CD4-positive, alpha-beta T cell treated with Interleukin-6 for 4 hours (primary cell): ENCODE data around the gene EVI5.
"Not testable (repeated sequence)": the region's sequence is repeated elsewhere in the genome, so short reads cannot be mapped to it uniquely, and the experiment has no call there.

ENCODE experiments used
- DNase-seq: peaks from one replicate; pipeline ENCODE4 v3.0.0-alpha.2; 2020; ENCODE audit warnings: mixed read lengths

EVI5 gene

DNA sequence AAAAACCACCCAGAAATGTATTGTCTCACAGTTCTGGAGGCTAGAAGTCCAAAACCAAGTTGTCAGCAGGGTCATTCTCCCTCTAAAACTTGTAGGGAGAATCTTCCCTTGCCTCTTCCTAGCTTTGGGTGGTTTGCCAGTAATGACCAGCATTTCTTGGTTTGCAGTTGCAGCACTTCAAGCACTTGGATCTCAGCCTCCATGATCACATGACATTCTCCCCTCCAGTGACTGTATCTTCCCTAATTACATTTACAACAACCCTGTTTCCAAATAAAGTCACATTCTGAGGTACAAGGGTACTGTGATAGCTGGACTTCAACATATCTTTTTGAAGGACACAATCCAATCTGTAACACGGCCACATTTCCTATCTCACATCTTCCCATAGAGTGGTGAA, 37.2 kb downstream of the EVI5 start:
- no peak for DNase-seq

DNA sequence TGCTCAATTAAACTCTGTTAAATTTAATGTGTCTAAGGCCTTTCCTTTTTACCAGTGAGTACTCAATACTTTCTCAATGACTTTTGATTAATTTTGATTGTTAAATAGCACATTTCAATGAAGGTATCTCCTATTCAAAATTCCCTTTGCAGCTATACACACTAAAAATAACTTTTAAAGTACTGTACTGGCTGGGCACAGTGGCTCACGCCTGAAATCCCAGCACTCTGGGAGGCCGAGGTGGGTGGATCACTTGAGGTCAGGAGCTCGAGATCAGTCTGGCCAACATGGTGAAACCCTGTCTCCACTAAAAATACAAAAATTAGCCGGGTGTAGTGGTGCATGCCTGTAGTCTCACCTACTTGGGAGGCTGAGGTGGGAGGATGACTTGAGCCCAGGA, 38.7 kb downstream of the EVI5 start:
- not testable (repeated sequence) for DNase-seq

DNA sequence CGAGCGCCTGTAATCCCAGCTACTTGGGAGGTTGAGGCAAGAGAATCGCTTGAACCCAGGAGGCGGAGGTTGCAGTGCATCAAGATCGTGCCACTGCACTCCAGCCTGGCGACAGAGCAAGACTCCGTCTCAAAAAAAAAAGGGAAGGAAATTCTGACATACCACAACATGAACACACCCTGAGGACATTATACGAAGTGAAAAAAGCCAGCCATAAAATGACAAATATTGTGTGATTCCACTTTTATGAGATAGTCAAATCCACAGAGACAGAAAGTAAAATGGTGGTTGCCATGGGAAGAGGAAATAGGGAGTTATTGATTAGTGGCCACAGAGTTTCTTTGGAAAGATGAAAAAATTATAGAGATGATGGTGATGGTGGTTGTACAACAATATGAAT, 41.7 kb downstream of the EVI5 start:
- no peak for DNase-seq

DNA sequence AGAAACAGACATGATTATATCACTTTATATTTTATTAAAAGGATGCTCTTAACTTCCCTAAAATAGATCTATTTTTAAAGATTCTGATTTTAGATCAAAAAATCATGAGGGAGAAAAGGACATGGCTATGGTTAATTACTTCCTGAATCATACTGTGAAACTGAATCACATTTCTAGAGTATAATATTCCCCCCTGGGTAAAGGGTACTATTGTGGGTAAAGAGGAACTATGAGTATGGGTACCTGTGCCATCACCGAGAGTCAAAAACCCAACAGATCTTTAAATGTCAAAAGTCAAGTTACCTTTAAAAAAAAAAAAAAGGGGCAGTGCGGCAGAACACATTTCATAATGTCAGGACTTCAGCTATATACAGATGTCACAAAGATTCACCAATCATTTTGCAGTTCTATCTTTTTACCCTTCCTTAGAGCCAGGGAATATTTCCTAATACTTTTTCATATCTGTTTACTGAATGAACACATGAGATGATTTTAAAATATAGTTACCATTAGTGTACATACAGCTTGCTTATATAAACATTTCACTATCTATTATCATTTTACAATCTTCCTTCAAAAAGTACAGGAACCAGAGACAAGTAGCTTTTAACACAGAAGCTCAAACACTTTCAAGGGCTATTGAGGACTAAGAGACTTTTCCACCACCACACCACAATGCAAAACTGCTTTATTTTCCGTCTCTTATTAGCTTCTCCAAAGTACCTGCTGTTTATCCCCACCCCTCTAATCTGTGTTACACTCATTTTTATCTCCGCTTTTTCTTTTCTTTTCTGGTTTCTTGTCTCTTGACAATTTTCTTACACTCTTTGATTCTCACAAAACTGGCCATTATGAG, 45.0 kb downstream of the EVI5 start:
- no peak for DNase-seq

DNA sequence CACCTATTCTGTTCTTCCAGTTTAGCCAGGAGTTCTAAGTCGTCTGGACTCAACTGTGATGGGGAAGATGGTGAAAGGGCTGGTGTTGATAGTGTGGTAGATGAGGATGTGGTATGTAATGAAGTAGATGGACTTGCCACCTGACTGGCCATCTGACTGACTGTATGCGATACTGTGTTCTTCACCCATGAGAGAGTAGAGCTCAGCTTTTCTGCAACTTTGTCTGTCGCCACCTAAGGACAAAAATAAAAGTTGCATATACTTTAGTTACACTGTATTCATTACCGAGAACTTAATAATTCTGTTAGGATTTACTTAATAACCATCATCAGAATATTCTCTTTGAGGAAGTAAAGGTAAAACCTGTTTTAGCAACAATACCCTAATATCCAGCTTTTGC, 48.5 kb downstream of the EVI5 start:
- DNase-seq, result no peak

DNA sequence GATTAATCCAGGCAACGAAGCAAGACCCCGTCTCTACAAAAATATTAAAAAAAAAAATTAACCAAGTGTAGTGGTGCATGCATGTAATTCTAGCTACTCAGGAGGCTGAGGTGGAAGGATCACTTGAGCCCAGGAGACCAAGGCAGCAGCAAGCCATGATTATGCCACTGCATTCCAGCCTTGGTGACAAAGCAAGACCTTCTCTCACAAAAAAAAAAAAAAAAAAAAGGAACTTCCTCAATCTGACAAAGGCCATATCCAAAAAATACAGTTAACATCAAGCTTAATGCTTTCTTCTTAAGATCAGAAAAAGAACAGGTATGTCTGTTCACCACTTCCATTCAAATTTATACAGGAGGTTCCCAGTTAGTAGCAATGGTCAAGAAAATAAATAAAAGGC, 54.4 kb downstream of the EVI5 start:
- no peak for DNase-seq

DNA sequence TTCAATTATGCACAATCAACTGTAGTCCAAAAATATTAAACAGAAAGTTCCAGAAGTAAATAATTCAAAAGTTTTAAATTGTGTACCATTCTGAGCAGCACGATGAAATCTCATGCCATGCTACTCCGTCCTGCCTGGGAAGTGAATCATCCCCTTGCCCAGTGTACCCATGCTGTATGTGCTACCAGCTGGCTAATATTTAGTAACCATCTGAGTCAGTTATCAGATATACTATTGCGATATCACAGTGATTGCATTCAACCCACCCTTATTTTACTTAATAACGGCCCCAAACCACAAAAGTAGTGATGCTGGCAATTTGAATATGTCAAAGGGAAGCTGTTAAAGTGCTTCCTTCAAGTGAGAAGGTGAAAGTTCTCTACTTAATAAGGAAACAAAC, 56.2 kb downstream of the EVI5 start:
- DNase-seq, result no peak

DNA sequence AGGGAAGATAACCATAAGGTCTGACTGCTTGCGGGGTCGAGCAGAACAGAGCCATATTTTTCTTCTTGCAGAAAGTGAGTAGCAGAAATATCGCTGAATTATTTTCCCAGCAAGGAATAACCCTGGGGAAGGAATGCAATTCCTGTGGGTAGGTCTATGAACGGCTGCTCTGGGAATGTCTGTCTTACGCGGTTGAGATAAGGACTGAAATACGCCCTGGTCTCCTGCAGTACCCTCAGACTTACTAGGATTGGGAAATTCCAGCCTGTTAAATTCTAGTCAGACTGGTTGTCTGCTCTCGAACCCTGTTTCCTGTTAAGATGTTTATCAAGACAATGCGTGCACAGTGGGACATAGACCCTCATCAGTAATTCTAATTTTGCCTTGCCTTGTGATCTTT, 61.2 kb downstream of the EVI5 start:
- not testable (repeated sequence) for DNase-seq

DNA sequence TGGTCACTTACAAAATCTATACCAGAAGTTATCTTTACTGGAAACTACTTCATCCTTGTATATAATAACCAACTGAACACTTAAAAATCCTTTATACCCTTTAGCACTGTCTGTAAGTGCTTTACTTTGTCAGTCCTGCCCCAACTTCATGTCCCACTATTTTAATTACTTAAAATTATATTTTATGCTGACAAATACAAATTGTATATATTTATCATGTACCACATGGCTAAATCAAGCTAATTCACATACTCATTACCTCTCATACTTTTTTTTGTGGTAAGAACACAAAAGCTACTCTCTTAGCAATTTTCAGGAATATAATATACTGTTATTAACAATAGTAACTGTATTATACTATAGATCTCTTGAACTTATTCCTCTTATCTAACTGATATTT, 63.0 kb downstream of the EVI5 start:
- DNase-seq, result no peak

DNA sequence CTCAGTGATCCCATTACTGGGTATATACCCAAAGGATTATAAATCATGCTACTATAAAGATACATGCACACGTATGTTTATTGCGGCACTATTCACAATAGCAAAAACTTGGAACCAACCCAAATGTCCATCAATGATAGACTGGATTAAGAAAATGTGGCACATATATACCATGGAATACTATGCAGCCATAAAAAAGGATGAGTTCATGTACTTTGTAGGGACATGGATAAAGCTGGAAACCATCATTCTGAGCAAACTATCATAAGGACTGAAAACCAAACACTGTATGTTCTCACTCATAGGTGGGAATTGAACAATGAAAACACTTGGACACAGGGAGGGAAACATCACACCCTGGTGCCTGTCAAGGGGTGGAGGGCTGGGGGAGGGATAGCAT, 63.8 kb downstream of the EVI5 start:
- not testable (repeated sequence) for DNase-seq

DNA sequence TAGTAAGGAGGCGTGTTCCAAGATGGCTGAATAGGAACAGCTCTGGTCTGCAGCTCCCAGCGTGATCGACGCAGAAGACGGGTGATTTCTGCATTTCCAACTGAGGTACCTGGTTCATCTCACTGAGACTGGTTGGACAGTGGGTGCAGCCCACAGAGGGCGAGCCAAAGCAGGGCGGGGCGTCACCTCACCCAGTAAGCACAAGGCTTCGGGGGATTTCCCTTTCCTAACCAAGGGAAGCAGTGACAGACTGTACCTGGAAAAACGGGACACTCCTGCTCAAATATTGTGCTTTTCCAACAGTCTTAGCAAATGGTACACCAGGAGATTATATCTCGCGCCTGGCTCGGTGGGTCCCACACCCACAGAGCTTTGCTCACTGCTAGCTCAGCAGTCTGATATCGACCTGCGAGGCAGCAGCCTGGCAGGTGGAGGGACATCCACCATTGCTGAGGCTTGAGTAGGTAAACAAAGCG, 69.4 kb downstream of the EVI5 start:
- DNase-seq, result not testable (repeated sequence)

DNA sequence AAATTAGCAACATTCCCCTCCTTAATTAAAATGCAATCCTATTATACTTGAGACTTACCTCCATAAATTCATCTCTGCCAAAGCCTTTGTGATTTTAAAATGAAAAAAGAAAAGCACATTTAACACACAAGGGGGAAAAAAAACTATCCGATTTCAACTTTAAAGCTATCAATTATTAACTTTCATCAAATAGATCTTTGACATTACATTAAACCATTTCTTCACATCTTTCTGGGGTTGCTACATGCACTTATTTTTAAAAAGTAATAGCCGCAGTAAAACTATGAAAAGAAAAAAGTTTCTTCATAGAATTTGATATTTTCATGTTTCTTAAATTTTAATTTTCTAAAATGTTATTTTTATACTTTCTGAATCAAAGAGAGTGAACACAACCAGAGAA, 71.0 kb downstream of the EVI5 start:
- no peak for DNase-seq

DNA sequence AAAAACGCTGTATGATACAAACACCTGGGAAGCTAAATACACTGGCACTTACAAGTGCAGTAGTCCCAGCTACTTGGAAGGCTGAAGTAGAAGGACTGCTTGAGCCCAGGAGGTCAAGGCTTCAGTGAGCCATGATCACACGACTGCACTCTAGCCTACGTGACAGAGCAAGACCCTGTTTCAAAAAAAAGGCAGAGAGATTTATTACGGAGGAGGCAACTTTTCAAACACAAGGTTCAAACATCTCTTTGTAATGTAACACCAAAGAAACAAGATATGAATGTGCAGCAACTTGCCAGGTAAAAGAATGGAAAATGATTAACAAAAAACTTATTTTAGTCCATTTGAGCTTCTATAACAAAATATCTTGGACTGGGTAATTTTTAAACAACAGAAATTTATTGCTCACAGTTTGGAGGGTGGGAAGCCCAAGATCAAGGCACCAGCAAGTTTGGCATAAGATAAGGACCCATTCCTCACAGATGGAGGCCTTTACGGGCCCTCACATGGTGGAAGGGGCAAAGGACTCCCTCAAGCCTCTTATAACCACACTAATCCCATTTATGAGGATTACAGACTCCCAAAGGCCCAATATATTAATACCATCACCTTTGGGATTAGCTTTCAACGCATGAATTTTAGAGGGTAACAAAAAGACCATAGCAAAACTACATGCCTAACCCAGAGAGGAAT, 73.3 kb downstream of the EVI5 start:
- DNase-seq, result no peak

DNA sequence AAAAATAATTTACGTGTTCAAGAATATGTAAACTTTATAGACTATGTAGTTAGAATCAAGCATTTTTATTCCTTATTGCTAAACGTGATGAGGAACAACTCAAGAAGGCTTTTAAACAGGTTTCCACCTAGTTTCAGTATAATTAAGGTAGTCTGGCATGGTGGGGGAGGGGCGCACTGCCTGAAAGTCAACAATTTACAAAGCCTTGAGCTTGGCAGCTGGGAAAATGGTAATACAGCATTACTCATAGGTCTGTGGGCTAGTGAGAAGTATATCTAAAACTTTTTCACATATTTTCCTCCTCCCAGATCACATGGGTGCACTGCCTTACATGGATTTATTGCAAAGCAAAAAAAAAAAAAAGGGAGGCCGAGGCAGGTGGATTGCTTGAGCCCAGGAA, 75.2 kb downstream of the EVI5 start:
- no peak for DNase-seq

DNA sequence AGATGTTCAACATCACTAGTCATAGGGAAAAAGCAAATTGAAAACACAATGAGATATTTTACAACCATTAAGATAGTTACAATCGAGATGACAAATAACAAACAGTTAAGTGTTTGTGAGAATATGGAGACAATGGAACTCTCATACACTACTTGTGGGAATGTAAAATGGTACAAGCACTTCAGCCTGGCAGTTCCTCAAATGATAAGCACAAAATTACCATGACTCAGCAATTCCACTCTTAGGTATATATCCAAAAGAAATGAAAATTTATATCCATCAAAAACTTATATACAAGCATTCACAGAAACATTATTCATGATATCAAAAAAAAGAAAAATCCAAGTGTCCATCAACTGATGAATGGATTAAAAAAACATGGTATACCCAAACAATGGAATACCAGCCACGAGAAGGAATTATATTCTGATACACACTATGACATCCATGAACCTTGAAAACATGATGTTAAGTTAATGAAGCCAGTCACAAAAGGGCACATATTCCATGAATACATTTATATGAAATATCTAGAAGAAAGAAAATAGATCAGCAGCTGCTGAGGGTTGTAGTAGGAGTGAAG, 76.4 kb downstream of the EVI5 start:
- DNase-seq, result no peak

DNA sequence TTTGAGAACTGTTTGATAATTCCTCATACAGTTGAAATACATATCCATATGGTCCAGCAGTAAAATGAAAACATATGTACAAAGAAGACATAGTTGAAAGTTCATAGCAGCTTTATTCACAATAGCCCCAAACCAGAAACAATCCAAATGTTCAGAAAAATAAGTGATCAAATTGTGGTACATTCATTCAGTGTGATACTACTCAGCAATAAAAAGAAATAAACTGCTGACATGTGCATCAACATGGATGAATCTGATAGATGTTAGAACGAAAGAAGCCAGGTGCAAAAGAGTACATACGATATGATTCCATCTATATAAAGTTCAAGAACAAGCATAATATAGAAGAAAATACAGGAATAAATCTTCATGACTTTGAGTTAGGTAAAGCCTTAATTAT, 77.2 kb downstream of the EVI5 start:
- DNase-seq, result no peak

DNA sequence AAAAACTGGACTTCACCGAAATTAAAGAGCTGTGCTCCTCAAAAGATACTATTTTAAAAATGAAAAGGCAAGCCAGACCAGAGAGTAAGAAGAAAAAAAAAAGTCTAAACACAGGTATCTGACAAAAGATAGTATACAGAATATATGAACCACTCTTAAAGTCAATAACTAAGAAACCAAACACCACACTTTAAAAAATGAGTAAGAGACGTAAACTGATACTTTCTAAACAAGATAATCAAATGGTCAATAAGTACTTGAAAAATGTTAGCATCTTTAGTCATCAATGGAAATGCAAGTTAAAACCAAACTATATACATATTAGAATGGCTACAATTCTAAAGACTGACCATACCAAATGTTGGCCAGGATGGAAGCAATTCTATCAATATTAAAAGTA, 77.6 kb downstream of the EVI5 start:
- DNase-seq, result no peak

DNA sequence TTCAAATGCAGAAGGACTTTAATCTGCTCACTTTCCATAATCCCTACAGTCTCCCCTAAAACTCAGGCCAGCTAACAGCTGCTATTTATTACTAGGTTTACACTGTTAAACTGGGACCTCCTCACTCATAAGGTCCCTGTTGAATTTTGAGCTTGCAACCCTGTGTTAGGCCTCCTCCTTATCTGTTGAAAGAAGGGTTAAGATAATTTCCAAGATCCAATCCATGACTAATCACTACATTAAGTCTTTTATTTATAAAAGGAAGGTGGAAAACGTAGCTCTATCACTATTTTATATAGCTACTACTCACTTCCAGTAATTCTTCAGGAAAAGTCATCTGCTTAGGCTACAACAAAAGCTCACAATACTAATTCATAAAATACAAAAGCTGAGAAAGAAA, 79.5 kb downstream of the EVI5 start:
- DNase-seq, result no peak

DNA sequence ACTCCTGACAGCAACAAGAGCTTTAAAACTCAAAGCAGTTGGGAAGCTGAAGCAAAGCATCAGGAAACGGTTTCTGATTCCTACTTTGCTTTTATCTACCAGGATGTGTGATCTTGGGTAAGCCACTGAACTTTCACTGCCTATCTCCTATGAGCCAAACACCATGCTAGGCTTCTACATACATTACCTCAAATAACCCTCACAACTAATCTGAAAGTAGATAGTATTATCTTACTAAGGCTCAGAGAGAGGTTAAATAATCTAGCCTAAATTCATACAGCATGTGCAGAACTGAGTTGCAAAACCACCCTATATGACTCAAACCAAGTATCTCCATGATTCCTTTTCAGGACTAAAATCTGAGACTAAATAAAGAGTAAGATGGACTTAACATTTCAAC, 83.8 kb downstream of the EVI5 start:
- no peak for DNase-seq

DNA sequence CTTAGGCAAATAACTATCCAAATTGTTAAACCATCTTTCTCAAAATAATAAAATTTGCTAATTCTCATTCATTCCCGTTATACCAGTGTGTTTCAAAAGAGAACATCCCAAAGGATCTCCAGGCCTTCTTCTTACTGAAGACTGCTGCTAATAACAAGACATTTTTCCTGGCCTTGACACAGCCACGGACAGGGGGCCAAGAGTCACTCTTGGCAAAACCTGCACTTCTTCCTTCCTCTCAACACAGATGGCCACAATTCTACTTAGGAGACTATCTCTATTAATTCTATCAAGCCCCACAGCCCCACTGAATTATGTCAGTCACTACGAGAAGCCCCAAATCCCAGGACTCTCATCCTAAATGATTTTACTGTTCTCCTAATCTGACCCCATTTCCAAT, 86.0 kb downstream of the EVI5 start:
- no peak for DNase-seq

DNA sequence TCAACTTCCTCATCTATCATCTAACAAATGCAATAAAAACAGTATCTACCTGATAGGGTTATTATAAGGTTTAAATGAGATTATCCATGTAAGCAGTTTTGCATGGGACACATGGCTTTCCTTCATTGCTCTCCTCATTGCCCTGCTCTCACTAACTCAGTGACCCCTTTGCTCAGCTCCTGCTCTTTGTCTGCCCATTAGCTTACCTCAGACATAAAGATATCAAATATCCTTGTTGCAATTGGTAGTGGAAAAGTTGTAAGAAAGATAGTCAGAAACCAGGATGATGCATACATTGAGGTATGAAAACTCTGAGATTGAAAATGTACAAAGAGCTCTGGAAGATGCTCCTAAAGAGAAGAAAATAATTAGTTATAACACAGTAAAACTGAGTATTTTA, 89.8 kb downstream of the EVI5 start:
- no peak for DNase-seq

DNA sequence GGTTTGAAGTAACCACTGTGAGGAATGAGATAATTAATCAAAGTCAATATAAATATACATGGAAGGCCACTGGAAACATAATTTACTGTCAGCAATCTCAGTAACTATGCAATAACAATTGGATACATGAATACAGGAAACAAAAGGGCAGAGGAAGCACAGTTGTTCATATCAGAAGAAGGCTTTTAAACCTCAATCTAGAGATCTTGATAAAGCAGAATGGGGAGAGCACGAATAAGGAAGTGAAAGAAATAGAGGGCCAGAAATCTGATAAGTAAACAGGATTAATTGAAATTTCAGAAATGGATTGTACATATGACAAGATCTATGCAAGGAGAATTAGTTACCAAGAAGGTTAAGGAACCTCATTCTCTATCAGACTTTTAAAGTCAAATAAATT, 93.0 kb downstream of the EVI5 start:
- no peak for DNase-seq

DNA sequence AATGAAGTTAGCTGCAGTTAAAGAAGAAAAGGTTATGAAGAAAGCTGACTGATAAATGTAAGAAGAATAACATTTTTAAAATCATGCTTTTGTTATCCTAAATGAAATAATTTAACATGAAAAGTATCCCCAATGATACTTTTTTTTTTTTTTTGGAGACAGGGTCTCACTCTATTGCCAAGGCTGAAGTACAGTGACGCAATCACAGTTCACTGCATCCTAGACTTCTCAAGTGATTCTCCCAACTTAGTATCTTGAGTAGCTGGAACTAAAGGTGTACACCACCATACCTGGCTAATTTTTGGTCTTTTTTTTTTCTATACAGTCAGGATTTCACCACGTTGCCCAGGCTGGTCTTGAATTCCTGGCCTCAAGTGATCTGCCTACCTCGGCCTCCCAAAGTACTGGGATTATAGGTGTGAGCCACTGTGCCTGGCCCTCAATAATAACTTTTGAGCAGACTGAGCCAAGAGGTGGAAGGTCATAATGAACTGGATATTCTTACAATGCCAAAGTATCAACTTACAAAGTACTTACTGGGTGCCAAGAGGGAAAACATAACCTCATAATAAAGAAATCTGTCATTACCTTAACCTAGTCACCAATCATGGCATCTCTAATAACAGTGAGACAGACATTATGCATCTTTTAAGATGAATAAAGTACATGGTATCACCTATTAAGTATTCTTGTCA, 94.5 kb downstream of the EVI5 start:
- DNase-seq, result no peak

DNA sequence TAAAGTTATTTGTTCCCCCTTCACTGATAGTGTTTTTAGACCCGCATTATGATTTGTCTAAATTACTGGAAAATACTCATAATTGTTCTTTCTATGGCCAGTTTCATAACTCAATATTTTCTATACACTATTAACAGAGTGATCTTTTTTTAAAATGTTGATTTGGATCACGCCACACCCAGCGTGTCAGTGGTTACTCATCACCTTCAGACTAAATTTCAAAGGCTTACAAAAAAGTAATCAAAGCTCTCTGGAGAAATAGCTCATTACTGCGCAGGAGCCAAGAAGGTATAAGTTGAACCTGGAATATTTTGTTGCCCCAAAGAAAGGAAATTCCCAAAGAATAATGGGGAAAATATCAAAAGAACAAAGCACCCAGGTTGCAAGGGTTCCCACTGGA, 104.9 kb downstream of the EVI5 start:
- DNase-seq, result no peak
